H1 (cell line): ENCODE data around the gene APOA4. TPM values are rescaled to one million over a fixed set of nuclear protein-coding genes. Genes with fewer than 3 reads are reported as not detected.

Experiments used
- CTCF ChIA-PET: fragments of 300-600 bp; sonication (Branson Sonifier 250); formaldehyde crosslinking; loops from one replicate; lab custom pipeline; 2021; ENCODE audit not compliant: partially characterized antibody; lab: Charles Lee
- POLR2A ChIA-PET: fragments of 300-600 bp; sonication (Branson Sonifier 250); formaldehyde crosslinking; loops from one replicate; lab custom pipeline; 2021; ENCODE audit warnings: inconsistent platforms; ENCODE audit not compliant: partially characterized antibody; lab: Charles Lee
- DNase-seq, 2 experiments: peaks; one replicate each; pipeline versions ENCODE4 v3.0.0 to v3.0.0-alpha.2; 2010 to 2022; ENCODE audit warnings: low spot score in 2 of 2, low read depth in 1 of 2, mixed read lengths in 1 of 2
- FAIRE-seq: peaks from 2 replicates; lab custom pipeline; 2011; peaks lifted over from hg19 to GRCh38; lab: Jason Lieb, UNC
- H2AFZ ChIP-seq: 2 replicates; pipeline ENCODE4 v1.8.1; 2012; ENCODE audit warnings: low read length, inconsistent platforms
- H2AK5ac ChIP-seq: 2 replicates; pipeline ENCODE4 v1.6.1; 2013; ENCODE audit warnings: low read depth, low read length
- H2BK120ac ChIP-seq: replicated peaks from 2 replicates; pipeline ENCODE3; 2013; ENCODE audit warnings: low read depth, low read length, inconsistent platforms
- H2BK12ac ChIP-seq: 2 replicates; pipeline ENCODE4 v1.6.1; 2013; ENCODE audit warnings: low read depth, low read length
- H2BK15ac ChIP-seq: 2 replicates; pipeline ENCODE4 v1.6.1; 2013; ENCODE audit warnings: low read length
- H2BK20ac ChIP-seq: 2 replicates; pipeline ENCODE4 v1.6.1; 2013; ENCODE audit warnings: low read length
- H2BK5ac ChIP-seq: 2 replicates; pipeline ENCODE4 v1.6.1; 2013; ENCODE audit warnings: low read depth, low read length
- H3K14ac ChIP-seq: 2 replicates; pipeline ENCODE4 v1.6.1; 2013; ENCODE audit warnings: inconsistent platforms; ENCODE audit not compliant: insufficient read length
- H3K18ac ChIP-seq: 2 replicates; pipeline ENCODE4 v1.6.1; 2013; ENCODE audit warnings: low read length; ENCODE audit errors: extremely low read depth
- H3K23ac ChIP-seq: 2 replicates; pipeline ENCODE4 v1.6.1; 2013; ENCODE audit warnings: inconsistent platforms; ENCODE audit not compliant: insufficient read length
- H3K23me2 ChIP-seq: 2 replicates; pipeline ENCODE4 v1.6.1; 2013; ENCODE audit warnings: low read depth, low read length
- H3K27ac ChIP-seq: 2 replicates; pipeline ENCODE4 v1.6.1; 2011; ENCODE audit warnings: low read depth, low read length, inconsistent platforms
- H3K27me3 ChIP-seq, 4 experiments: replicated peaks in 1 of 4; 1 replicate in 1 of 4; 2 replicates in 3 of 4; pipeline versions ENCODE4 v1.6.1 to v1.8.1; 2011 to 2013; ENCODE audit warnings: low read length in 3 of 4, mild to moderate bottlenecking in 3 of 4, inconsistent platforms in 2 of 4, mixed read lengths in 2 of 4, moderate library complexity in 1 of 4; ENCODE audit not compliant: control insufficient read depth in 3 of 4, insufficient read depth in 3 of 4; ENCODE audit errors: extremely low read depth in 1 of 4
- H3K36me3 ChIP-seq, 4 experiments: 2 replicates each; pipeline versions ENCODE4 v1.6.1 to v1.8.1; 2011 to 2013; ENCODE audit warnings: mild to moderate bottlenecking in 4 of 4, low read length in 3 of 4, moderate library complexity in 2 of 4, control low read depth in 1 of 4, inconsistent platforms in 1 of 4; ENCODE audit not compliant: insufficient read depth in 4 of 4, control insufficient read depth in 2 of 4
- H3K4ac ChIP-seq: replicated peaks from 2 replicates; pipeline ENCODE3; 2013; ENCODE audit warnings: low read length, low read depth, mixed read lengths, inconsistent platforms; ENCODE audit not compliant: insufficient read length
- H3K4me1 ChIP-seq, 4 experiments: replicated peaks in 1 of 4; 1 replicate in 1 of 4; 2 replicates in 3 of 4; pipeline versions ENCODE4 v1.6.1 to v1.8.1; 2011 to 2013; ENCODE audit warnings: low read length in 3 of 4, inconsistent platforms in 2 of 4, mixed read lengths in 1 of 4; ENCODE audit not compliant: insufficient read depth in 4 of 4, control insufficient read depth in 3 of 4
- H3K4me2 ChIP-seq, 2 experiments: 2 replicates each; pipeline versions ENCODE4 v1.6.1 to v1.8.1; 2011 to 2013; ENCODE audit warnings: low read depth in 2 of 2, low read length in 2 of 2, control low read depth in 1 of 2, inconsistent platforms in 1 of 2, mild to moderate bottlenecking in 1 of 2; ENCODE audit not compliant: insufficient read depth in 1 of 2
- H3K4me3 ChIP-seq, 4 experiments: fragments of 200-600, 300-600 bp in 1 of 4; sonication (generic), shearing (Covaris generic), sonication (Bioruptor Twin) in 1 of 4; 2 replicates each; pipeline versions ENCODE4 v1.5.1 to v1.8.1; 2011 to 2016; ENCODE audit warnings: low read length in 4 of 4, low read depth in 3 of 4, control low read depth in 2 of 4, inconsistent platforms in 2 of 4, mild to moderate bottlenecking in 2 of 4, mixed read lengths in 1 of 4, moderate library complexity in 1 of 4; ENCODE audit not compliant: insufficient read depth in 2 of 4; ENCODE audit errors: extremely low read depth in 1 of 4
- H3K56ac ChIP-seq: replicated peaks from 2 replicates; pipeline ENCODE3; 2013; ENCODE audit warnings: low read depth, mild to moderate bottlenecking, mixed read lengths, low read length, inconsistent platforms; ENCODE audit not compliant: insufficient read length
- H3K79me1 ChIP-seq: 2 replicates; pipeline ENCODE4 v1.6.1; 2013; ENCODE audit warnings: low read depth, low read length, control low read depth
- H3K79me2 ChIP-seq, 2 experiments: 2 replicates each; pipeline versions ENCODE4 v1.6.1 to v1.8.1; 2012 to 2013; ENCODE audit warnings: low read length in 2 of 2, mild to moderate bottlenecking in 2 of 2, inconsistent platforms in 1 of 2; ENCODE audit not compliant: insufficient read depth in 2 of 2, control insufficient read depth in 1 of 2
- H3K9ac ChIP-seq, 4 experiments: replicated peaks in 1 of 4; 1 replicate in 1 of 4; 2 replicates in 3 of 4; pipeline versions ENCODE4 v1.6.1 to v1.8.1; 2011 to 2013; ENCODE audit warnings: low read depth in 3 of 4, low read length in 3 of 4, control low read depth in 2 of 4, mild to moderate bottlenecking in 2 of 4, moderate library complexity in 2 of 4, inconsistent platforms in 1 of 4; ENCODE audit errors: extremely low read depth in 1 of 4
- H3K9me3 ChIP-seq, 2 experiments: 2 replicates each; pipeline versions ENCODE4 v1.6.1 to v1.8.1; 2012 to 2013; ENCODE audit warnings: mild to moderate bottlenecking in 2 of 2, moderate library complexity in 2 of 2, control low read depth in 1 of 2, inconsistent platforms in 1 of 2, low read depth in 1 of 2, low read length in 1 of 2, mixed read lengths in 1 of 2; ENCODE audit not compliant: insufficient read depth in 2 of 2
- H4K20me1 ChIP-seq, 2 experiments: replicated peaks in 1 of 2; 2 replicates each; pipeline versions ENCODE3 to v1.8.1; 2011 to 2013; ENCODE audit warnings: inconsistent platforms in 2 of 2, low read length in 2 of 2, mild to moderate bottlenecking in 1 of 2; ENCODE audit not compliant: insufficient read depth in 2 of 2, control insufficient read depth in 1 of 2
- H4K5ac ChIP-seq: 2 replicates; pipeline ENCODE4 v1.6.1; 2013; ENCODE audit warnings: low read length, low read depth, mixed read lengths, inconsistent platforms; ENCODE audit not compliant: insufficient read length
- H4K8ac ChIP-seq: 2 replicates; pipeline ENCODE4 v1.8.0; 2013; ENCODE audit warnings: mild to moderate bottlenecking, moderate library complexity, low read length, inconsistent platforms; ENCODE audit not compliant: insufficient read depth; ENCODE audit errors: extremely low read depth
- H4K91ac ChIP-seq: replicated peaks from 2 replicates; pipeline ENCODE3; 2013; ENCODE audit warnings: low read length, mixed read lengths, inconsistent platforms; ENCODE audit not compliant: insufficient read length
- ASH2L ChIP-seq: fragments of 200-600, 300-600 bp; sonication (generic); IDR thresholded peaks from one replicate; pipeline ENCODE4 v1.7.1; 2017; ENCODE audit warnings: low read length
- BCL11A ChIP-seq, 2 experiments: IDR thresholded peaks; one replicate each; pipeline ENCODE4 v1.6.1; 2011; ENCODE audit warnings: low read depth in 2 of 2, low read length in 2 of 2, mild to moderate bottlenecking in 2 of 2
- HDAC6 ChIP-seq: IDR thresholded peaks from one replicate; pipeline ENCODE4 v1.7.1; 2012; ENCODE audit warnings: low read depth, mild to moderate bottlenecking, inconsistent platforms, low read length, moderate library complexity
- KDM5A ChIP-seq: fragments of 200-600 bp; IDR thresholded peaks from 2 replicates; pipeline ENCODE4 v1.7.1; 2012; ENCODE audit warnings: mild to moderate bottlenecking, low read length, inconsistent platforms, mixed read lengths
- RNF2 ChIP-seq: fragments of 200-900, 300-1000 bp; sonication (generic); IDR thresholded peaks from 2 replicates; pipeline ENCODE4 v1.7.1; 2016; ENCODE audit warnings: borderline replicate concordance, low read depth, mild to moderate bottlenecking, antibody characterized with exemption, low read length; ENCODE audit not compliant: poor library complexity, severe bottlenecking; ENCODE audit errors: missing control alignments
- RXRA ChIP-seq: IDR thresholded peaks from 2 replicates; pipeline ENCODE4 v1.6.1; 2011; ENCODE audit warnings: low read depth, mild to moderate bottlenecking, low read length, moderate library complexity; ENCODE audit not compliant: insufficient read depth
- SIN3A ChIP-seq, 2 experiments: IDR thresholded peaks in 1 of 2; conservative IDR thresholded peaks in 1 of 2; 2 replicates each; pipeline ENCODE4 v1.6.1; 2011 to 2012; ENCODE audit warnings: low read length in 2 of 2, improper control_type of control experiment in 1 of 2, low read depth in 1 of 2, mild to moderate bottlenecking in 1 of 2
- SIRT6 ChIP-seq: IDR thresholded peaks from one replicate; pipeline ENCODE4 v1.7.1; 2012; ENCODE audit warnings: low read length, inconsistent platforms
- TAF1 ChIP-seq: IDR thresholded peaks from 2 replicates; pipeline ENCODE4 v1.6.1; 2011; ENCODE audit warnings: mild to moderate bottlenecking, low read depth, low read length
- TBP ChIP-seq: IDR thresholded peaks from 2 replicates; pipeline ENCODE4 v1.6.1; 2011; ENCODE audit warnings: low read depth, low read length, improper control_type of control experiment
- TCF12 ChIP-seq: IDR thresholded peaks from 2 replicates; pipeline ENCODE4 v1.6.1; 2011; ENCODE audit warnings: low read depth, mild to moderate bottlenecking, low read length
- WGBS, 2 experiments: shearing (Covaris generic) in 1 of 2; methylation state at CpG; one replicate each; pipeline versions ENCODE4 v1.1.6 to v1.1.7; 2013 to 2015; ENCODE audit warnings: low lambda C conversion rate in 2 of 2, mixed read lengths in 2 of 2, inconsistent platforms in 1 of 2, low coverage in 1 of 2, missing lambda C conversion rate in 1 of 2; ENCODE audit not compliant: insufficient replicate concordance in 2 of 2, insufficient coverage in 1 of 2, insufficient read length in 1 of 2; ENCODE audit errors: extremely low coverage in 1 of 2, missing lambda C conversion rate in 1 of 2; 5-methylcytosine and 5-hydroxymethylcytosine counted together
- polyA plus RNA-seq, 7 experiments: library from polyadenylated mRNA; depleted of rRNA in 3 of 7; stranded (reverse) in 5 of 7; unstranded in 2 of 7; fragments of >200 nt in 5 of 7; fragments of 200-250 nt in 2 of 7; gene quantifications; 1 replicate in 5 of 7; 2 replicates in 1 of 7; 4 replicates in 1 of 7; pipeline versions ENCODE4 v1.2.1 to v1.2.3, GENCODE V29; 2011 to 2013; ENCODE audit warnings: missing spikeins in 2 of 7, mixed read lengths in 2 of 7
- total RNA-seq: library from RNA; stranded (reverse); fragmentation: NEBNext Ultra II Directional; extraction: Animal tissue kit (Norgen Biotek cat#: 25700); gene quantifications from 2 replicates; pipeline ENCODE4 v1.2.1, GENCODE V29; 2021

APOA4 gene
- total and polyA plus RNA-seq, 2 of the 8 experiments (the other 6 are each of a cell fraction or from before 2014, with no cell fraction given), result not detected

DNA sequence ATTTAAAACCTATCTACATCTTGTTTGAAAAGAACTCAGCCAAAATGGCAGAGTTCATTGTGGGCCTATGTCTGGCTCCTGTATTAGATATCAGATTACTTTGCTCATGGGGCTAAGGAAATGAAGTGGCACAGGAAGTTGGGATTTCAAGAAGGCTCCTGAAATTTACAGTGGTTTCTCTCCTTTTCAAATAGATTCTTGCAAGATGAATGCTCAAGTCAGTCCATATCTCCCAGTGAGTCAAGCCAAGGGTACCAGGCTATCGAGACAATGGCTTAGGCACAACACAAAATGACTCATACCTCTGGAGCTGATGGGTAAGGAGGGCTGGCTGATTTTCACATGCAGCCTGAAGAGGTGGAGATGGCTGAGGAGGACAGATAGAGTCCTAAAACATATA lies 38.4 kb upstream of the APOA4 start:
- Histone ChIP-seq H3K4me2 (no peak overlapping the region), H3K79me1 (no peaks in the 10 kb centered on the region), H3K14ac (no peak overlapping the region), H3K36me3 (peaks cover 4 to 54% (median 32%) of the 10 kb centered on the region in 4 experiments; a peak in 7 of 8 replicates), H4K5ac (no peak overlapping the region), H2BK5ac (no peak overlapping the region), H3K18ac (no peak overlapping the region), H4K91ac (no peak overlapping the region), H3K27ac (no peak overlapping the region), H3K27me3 (no peaks in the 10 kb centered on the region), H2AK5ac (no peak overlapping the region), H2BK120ac (no peak overlapping the region), H2AFZ (no peak overlapping the region), H3K9me3 (no peaks in the 10 kb centered on the region), H2BK15ac (no peak overlapping the region), H3K23me2 (no peaks in the 10 kb centered on the region), H3K56ac (no peak overlapping the region), H3K4ac (no peak overlapping the region), H4K8ac (no peak overlapping the region), H3K4me3 (no peak overlapping the region), H2BK12ac (no peak overlapping the region), H3K79me2 (no peaks in the 10 kb centered on the region), H3K9ac (no peak overlapping the region), H2BK20ac (no peak overlapping the region), H4K20me1 (peaks cover 3 to 5% of the 10 kb centered on the region in 2 experiments), H3K23ac (no peak overlapping the region), H3K4me1 (no peaks in the 10 kb centered on the region)
- ChIA-PET POLR2A (interaction anchor here (2.0 kb wide), 1 partner anchor 12 kb away, joined by 5 read pairs; no protein-coding TSS in a partner anchor), CTCF (interaction anchor here (1.1 kb wide), 1 partner anchor 71 kb away, joined by 3 read pairs; no protein-coding TSS in a partner anchor)
- 100% methylated on average over 1 of the region's 1 CpG; no CpG with 5 or more reads in 1 of the 2 experiments for WGBS, 2 experiments
- no peak for DNase-seq
- TF ChIP-seq TBP (no peak), SIRT6 (no peak), HDAC6 (no peak), BCL11A (IDR thresholded peaks at IDR 0.05; ENCODE audit: low read depth in 2 of 2, low read length in 2 of 2) (no peak), ASH2L (no peak), TAF1 (no peak), TCF12 (no peak), SIN3A (conservative IDR thresholded peaks at IDR 0.05 in 1 of 2, IDR thresholded peaks at IDR 0.05 in 1 of 2; ENCODE audit: low read depth in 1 of 2, low read length in 2 of 2) (no peak), KDM5A (no peak), RXRA (no peak), RNF2 (no peak)
- no peak for FAIRE-seq
